GM21723 (cell line): ENCODE results near the gene NT5DC3.
"Not testable (repeated sequence)": the region's sequence is repeated elsewhere in the genome, so short reads cannot be mapped to it uniquely, and the experiment has no call there.

ENCODE experiments used
- ATAC-seq: cut with Tn5 transposase; IDR thresholded peaks from one replicate; pipeline ENCODE4 v1.9.1; 2021; ENCODE audit warnings: mild to moderate bottlenecking, moderate library complexity; ENCODE audit not compliant: unreplicated experiment

Gene NT5DC3

GRCh38 chr12:103810111-103810510 is 30.9 kb downstream of the NT5DC3 start:
- ATAC-seq = no peak

- ATAC-seq = not testable (repeated sequence)
Observed at GRCh38 chr12:103809639-103810038, 31.4 kb downstream of the NT5DC3 start.

DNA sequence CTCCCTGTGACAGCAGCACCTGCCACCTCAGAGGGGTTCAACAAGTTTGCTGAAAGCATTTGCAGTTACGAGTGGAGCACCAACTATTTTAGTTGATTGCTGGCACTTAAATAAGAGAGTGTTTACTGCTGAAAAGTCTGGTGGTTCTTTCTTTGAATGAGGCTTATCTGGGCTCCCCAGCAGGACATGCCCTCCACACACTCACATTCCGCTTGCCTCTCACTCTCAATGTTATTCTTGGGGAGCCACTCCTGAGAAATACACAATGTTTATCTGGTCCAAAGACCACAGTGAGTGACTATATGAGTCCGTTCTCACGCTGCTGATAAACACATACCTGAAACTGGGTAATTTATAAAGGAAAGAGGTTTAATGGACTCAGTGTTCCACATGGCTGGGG is 31.9 kb downstream of the NT5DC3 start:
- no peak for ATAC-seq

DNA sequence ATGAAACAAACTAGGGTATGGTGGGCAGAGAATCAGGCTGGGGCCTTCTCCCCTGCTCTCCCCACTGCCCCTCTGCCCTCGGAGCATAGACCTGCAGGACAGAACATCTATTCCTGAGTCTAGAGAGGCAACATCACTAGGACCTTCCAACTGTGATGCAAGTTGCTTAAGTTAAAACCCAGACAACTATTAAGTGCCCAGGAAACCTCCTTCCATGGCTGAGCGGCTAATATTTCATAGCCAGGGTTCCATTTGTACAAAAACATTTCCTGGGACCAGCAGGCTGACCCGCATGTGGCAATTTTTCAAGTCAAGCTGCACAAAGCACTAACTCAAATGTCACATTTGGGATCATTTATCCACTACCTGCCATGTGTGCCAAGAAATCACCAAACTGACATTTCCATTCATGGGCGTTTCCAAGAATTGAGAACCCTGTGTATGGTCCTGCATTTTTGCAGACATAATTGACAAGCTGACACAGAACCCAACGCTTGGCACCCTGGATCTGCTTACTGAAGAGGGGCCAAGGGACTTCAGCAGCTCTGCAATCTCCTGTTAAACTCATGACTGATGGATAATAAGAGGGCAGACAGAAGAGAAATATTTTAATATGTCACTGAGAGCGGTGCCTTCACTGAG is 32.7 kb downstream of the NT5DC3 start:
- no peak for ATAC-seq

DNA sequence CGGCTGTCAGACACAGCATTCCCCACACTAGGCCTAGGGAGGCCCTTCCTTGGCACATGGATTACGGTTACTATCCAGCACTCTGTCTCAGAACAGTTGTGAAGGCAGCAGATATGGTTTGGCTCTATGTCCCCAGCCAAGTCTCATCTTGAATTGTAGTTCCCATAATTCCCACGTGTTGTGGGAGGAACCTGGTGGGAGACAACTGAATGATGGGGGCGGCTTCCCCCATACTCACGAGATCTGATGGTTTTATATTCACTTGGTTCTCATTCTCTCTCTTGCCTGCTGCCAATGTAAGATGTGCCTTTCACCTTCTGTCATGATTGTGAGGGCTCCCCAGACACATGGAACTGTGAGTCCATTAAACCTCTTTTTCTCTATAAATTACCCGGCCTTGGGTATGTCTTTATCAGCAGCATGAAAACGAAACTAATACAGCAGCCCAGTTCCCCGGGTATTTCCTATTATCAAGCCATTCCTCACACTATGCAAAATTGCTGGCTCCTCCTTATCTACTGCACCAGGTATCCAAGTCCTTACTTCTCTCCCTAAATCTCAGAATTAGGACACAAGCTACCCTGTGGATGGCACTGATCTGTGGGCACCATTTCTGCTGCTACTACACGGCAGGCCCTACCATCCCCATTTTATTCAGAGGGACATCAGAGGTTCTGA is 33.3 kb downstream of the NT5DC3 start:
- ATAC-seq = no peak

GRCh38 chr12:103806803-103807202 is 34.2 kb downstream of the NT5DC3 start:
- no peak for ATAC-seq

DNA sequence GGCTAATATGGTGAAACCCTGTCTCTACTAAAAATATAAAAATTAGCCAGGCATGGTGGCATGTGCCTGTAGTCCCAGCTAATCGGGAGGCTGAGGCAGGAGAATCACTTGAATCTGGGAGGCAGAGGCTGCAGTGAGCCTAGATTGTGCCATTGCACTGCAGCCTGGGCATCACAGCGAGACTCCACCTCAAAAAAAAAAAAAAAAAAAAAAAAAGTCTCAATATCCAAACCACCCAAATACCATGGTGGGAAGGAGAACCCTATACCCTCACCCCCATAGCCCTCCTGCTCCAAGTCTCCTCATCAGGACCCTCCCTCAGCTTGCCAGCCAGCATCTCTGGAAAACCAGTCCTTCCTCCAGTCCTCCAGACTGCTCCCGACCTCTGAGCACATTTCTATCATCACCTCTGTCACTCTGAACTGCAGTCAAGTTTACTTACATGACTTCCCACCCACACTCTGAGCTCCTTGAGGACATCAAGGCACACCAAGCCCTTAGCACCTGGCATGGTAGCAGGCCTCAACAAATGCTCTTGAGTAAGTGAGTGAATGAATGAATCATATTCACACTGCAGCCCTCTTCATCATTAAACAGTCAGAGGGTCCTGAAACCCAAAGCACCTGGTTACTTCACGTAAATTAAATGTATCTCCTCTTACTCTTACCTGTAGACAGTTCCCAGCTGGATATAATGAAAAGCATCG is 35.2 kb downstream of the NT5DC3 start:
- ATAC-seq = no peak

- no peak for ATAC-seq
Observed at GRCh38 chr12:103803847-103804246, 37.2 kb downstream of the NT5DC3 start.

DNA sequence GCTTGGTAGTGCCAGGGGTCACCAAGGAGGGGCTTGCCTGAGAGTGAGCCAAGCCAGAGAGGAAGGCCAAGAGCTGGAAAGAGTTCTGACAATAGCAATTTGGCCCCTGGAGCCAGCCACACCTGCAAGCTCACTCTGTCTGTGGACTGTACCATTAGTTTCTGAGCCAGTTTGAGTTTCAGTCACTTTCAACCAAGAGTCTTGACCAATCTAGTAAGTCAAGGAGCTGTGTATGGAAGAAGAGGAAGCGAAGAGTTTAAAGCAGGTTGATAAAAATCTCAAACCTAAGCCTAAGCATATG is 38.5 kb downstream of the NT5DC3 start:
- ATAC-seq = no peak

- ATAC-seq = no peak
Observed at GRCh38 chr12:103801709-103802585, 39.1 kb downstream of the NT5DC3 start.

DNA sequence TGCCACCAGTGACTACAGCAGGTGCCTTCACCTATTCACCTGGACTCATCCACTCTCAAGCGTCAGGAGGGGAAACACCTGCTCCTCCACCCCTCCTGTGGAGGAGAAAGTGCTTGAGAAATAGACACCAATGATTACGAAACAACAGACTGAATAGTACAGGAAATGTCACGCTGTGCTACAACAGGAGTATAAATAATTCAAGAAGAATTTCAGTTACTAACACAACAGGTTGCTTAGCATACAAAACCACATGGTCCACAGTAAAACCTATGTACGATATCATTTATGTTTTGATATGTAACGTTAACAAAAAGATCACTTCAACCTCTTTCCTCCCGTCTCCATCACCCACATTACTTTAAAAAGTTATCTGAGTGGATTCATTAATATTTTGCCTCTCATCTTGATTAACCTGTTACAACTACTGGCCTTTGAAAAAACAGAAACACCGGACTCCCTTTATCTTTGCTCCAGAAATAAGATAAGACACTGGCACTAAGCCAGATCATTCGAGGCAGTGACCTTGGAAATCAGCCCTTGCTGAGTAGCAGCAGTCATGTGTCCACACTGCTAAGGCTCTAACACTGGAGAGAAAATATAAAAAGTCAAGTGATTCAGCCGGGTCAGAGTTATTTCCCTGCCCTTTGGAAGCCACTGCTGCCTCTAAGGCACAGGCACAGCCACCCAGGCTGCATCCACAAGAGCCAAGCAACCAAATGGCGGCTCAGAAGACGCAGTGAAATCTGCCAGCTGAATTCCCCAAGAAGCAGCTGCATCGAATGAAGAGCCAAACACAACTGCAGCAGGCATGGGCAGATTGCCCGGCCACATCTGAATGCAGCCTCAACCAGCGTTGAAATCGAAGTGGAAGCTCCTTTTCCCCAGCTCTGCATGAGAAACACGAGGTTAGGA is 40.9 kb downstream of the NT5DC3 start:
- ATAC-seq = no peak

- no peak for ATAC-seq
Observed at GRCh38 chr12:103799504-103799856, 41.6 kb downstream of the NT5DC3 start.

GRCh38 chr12:103798586-103798985 is 42.4 kb downstream of the NT5DC3 start:
- no peak for ATAC-seq

GRCh38 chr12:103794309-103795213 is 46.5 kb downstream of the NT5DC3 start:
- no peak for ATAC-seq

GRCh38 chr12:103793512-103794045 is 47.5 kb downstream of the NT5DC3 start:
- no peak for ATAC-seq

GRCh38 chr12:103793046-103793445 is 48.0 kb downstream of the NT5DC3 start:
- no peak for ATAC-seq

- no peak for ATAC-seq
Observed at GRCh38 chr12:103791350-103791920, 49.6 kb downstream of the NT5DC3 start.

GRCh38 chr12:103786201-103786600 is 54.8 kb downstream of the NT5DC3 start:
- ATAC-seq = no peak
